HepG2 (cell line): ENCODE data around the gene RRAS. TPM values are rescaled to one million over a fixed set of nuclear protein-coding genes. Genes with fewer than 3 reads are reported as not detected.

Experiments
- ELF3 ChIP-seq: IDR thresholded peaks from 2 replicates; pipeline ENCODE4 v1.6.1; 2016; ENCODE audit warnings: missing genetic modification reagents, missing compliant biosample characterization
- GLI4 ChIP-seq: sonication (generic); formaldehyde crosslinking; IDR thresholded peaks from 2 replicates; pipeline ENCODE4 v1.5.1; 2020; ENCODE audit warnings: missing genetic modification reagents, mild to moderate bottlenecking, moderate library complexity, borderline replicate concordance
- HOXA7 ChIP-seq: sonication (generic); formaldehyde crosslinking; IDR thresholded peaks from 2 replicates; pipeline ENCODE4 v1.8.1; 2022; ENCODE audit warnings: mild to moderate bottlenecking, missing genetic modification reagents, moderate library complexity
- JUN ChIP-seq: sonication (generic); formaldehyde crosslinking; IDR thresholded peaks from 2 replicates; pipeline ENCODE4 v1.4.0; 2020; ENCODE audit warnings: mild to moderate bottlenecking, missing genetic modification reagents
- NRL ChIP-seq: sonication (generic); formaldehyde crosslinking; IDR thresholded peaks from 2 replicates; pipeline ENCODE4 v1.5.0; 2020; ENCODE audit warnings: missing genetic modification reagents, mild to moderate bottlenecking, moderate library complexity, borderline replicate concordance
- POLR2AphosphoS5 ChIP-seq: IDR thresholded peaks from 2 replicates; pipeline ENCODE4 v1.6.1; 2012; ENCODE audit warnings: low read depth, low read length
- RXRB ChIP-seq: IDR thresholded peaks from 2 replicates; pipeline ENCODE4 v1.6.1; 2016; ENCODE audit warnings: borderline replicate concordance, missing genetic modification reagents, missing compliant biosample characterization
- TBP ChIP-seq: sonication (generic); formaldehyde crosslinking; IDR thresholded peaks from 2 replicates; pipeline ENCODE4 v1.5.0; 2020; ENCODE audit warnings: missing genetic modification reagents
- YY1 ChIP-seq: IDR thresholded peaks from 2 replicates; pipeline ENCODE4 v1.6.1; 2011; ENCODE audit warnings: low read length, low read depth, moderate library complexity, mild to moderate bottlenecking; ENCODE audit not compliant: insufficient read depth, insufficient replicate concordance
- ZNF12 ChIP-seq: sonication (generic); formaldehyde crosslinking; IDR thresholded peaks from 2 replicates; pipeline ENCODE4 v1.5.0; 2020; ENCODE audit warnings: missing genetic modification reagents
- ZNF775 ChIP-seq: sonication (generic); formaldehyde crosslinking; IDR thresholded peaks from 2 replicates; pipeline ENCODE4 v1.4.0; 2020; ENCODE audit warnings: missing genetic modification reagents, mild to moderate bottlenecking, moderate library complexity, borderline replicate concordance
- polyA plus RNA-seq, 8 experiments: library from polyadenylated mRNA; depleted of rRNA in 3 of 8; stranded (reverse) in 7 of 8; unstranded in 1 of 8; fragments of >200 nt; fragmentation: Illumina TruSeq in 4 of 8; extraction: Trizol in 4 of 8; gene quantifications; 2 replicates each; pipeline versions ENCODE4 v1.2.1 to v1.2.3, GENCODE V29; 2011 to 2016; ENCODE audit warnings: low read depth in 4 of 8, missing spikeins in 1 of 8, mixed read lengths in 1 of 8; ENCODE audit not compliant: insufficient read depth in 1 of 8
- total RNA-seq, 5 experiments: library from RNA; depleted of rRNA; stranded (reverse); fragments of >200 nt; fragmentation: Illumina TruSeq; extraction: Trizol; gene quantifications; 2 replicates each; pipeline ENCODE4 v1.2.3, GENCODE V29; 2016; ENCODE audit warnings: low read depth in 1 of 5
- TF ChIP-seq, protein P1 (sequence below): sonication (generic); formaldehyde crosslinking; IDR thresholded peaks from 2 replicates; pipeline ENCODE4 v1.8.0; 2022; ENCODE audit warnings: mild to moderate bottlenecking, missing genetic modification reagents; ENCODE audit not compliant: insufficient replicate concordance
- TF ChIP-seq, protein P2 (sequence below): sonication (generic); formaldehyde crosslinking; IDR thresholded peaks from 2 replicates; pipeline ENCODE4 v1.4.0; 2020; ENCODE audit warnings: missing genetic modification reagents
- TF ChIP-seq, protein P3 (sequence below): sonication (generic); formaldehyde crosslinking; IDR thresholded peaks from 2 replicates; pipeline ENCODE4 v1.9.0; 2022; ENCODE audit warnings: missing genetic modification reagents, mild to moderate bottlenecking, borderline replicate concordance
- TF ChIP-seq, protein P4 (sequence below): sonication (generic); formaldehyde crosslinking; IDR thresholded peaks from one replicate; pipeline ENCODE4 v1.5.1; 2020; ENCODE audit warnings: mild to moderate bottlenecking, missing genetic modification reagents; ENCODE audit errors: not compliant biosample characterization

The RRAS gene
- total and polyA plus RNA-seq, 2 of the 13 experiments (the other 11 are each of a cell fraction or from before 2014, with no cell fraction given), result 1.5 to 12.0 TPM

DNA sequence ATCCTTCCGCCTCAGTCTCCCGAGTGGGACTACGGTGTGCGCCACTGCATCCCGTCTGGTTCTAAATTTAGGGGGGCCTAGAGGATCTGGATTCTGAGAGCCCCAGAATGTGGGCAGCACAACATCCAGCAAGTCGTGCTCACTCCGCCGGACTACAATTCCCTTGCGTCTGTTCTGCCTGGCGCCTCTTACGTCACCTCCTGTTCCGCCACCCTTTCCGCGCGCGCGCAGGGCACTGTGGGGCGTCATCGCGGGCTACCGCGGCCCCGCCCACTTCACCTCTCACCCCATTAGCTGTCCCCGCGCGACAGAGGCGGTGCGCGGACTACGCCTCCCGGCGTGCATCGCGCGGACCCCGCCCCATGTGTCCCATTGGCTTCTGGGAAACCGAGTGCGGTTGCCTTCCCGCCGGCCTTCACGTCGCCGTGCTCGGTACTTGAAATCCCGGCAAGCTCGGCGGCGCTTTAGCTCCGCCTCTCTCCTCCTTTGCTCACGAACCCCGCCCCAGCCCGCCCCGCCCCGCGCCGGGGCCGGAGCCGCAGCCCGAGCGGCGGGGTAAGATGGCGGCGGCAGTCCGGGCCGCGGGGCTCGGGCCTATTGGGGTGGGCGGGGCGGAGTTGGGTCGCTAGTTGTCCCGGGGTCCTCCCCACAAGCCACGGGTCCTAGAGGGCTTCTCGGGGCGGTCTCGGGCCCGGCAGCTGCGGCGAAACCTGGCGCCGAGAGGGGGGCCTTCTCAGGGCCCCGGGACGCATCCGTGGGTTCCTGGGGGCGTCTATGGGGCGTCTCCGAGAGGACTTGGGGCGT is 1.9 kb upstream of the RRAS start, which contains the start of gene SCAF1 (continued):
- TF ChIP-seq, protein P1, sequence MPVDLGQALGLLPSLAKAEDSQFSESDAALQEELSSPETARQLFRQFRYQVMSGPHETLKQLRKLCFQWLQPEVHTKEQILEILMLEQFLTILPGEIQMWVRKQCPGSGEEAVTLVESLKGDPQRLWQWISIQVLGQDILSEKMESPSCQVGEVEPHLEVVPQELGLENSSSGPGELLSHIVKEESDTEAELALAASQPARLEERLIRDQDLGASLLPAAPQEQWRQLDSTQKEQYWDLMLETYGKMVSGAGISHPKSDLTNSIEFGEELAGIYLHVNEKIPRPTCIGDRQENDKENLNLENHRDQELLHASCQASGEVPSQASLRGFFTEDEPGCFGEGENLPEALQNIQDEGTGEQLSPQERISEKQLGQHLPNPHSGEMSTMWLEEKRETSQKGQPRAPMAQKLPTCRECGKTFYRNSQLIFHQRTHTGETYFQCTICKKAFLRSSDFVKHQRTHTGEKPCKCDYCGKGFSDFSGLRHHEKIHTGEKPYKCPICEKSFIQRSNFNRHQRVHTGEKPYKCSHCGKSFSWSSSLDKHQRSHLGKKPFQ, result no peak
- TF ChIP-seq, protein P2, sequence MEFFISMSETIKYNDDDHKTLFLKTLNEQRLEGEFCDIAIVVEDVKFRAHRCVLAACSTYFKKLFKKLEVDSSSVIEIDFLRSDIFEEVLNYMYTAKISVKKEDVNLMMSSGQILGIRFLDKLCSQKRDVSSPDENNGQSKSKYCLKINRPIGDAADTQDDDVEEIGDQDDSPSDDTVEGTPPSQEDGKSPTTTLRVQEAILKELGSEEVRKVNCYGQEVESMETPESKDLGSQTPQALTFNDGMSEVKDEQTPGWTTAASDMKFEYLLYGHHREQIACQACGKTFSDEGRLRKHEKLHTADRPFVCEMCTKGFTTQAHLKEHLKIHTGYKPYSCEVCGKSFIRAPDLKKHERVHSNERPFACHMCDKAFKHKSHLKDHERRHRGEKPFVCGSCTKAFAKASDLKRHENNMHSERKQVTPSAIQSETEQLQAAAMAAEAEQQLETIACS (CRISPR knock-in tag), result no peak
- TF ChIP-seq ZNF775 (CRISPR knock-in tag) (no peak), RXRB (CRISPR knock-in tag) (peak; percentile 99), ZNF12 (CRISPR knock-in tag) (no peak), NRL (CRISPR knock-in tag) (0 out of 2 replicates have a peak, but pooled peaks have one; percentile 9), HOXA7 (CRISPR knock-in tag) (no peak), YY1 (peak; percentile 95), TBP (CRISPR knock-in tag) (peak; percentile 87; the same call in 1 of the 2 replicates), ELF3 (CRISPR knock-in tag) (peak; percentile 68; the same call in 1 of the 2 replicates), POLR2AphosphoS5 (peak; percentile 77), JUN (CRISPR knock-in tag) (no peak), GLI4 (CRISPR knock-in tag) (0 out of 2 replicates have a peak, but pooled peaks have one; percentile 21)
- TF ChIP-seq, protein P3, sequence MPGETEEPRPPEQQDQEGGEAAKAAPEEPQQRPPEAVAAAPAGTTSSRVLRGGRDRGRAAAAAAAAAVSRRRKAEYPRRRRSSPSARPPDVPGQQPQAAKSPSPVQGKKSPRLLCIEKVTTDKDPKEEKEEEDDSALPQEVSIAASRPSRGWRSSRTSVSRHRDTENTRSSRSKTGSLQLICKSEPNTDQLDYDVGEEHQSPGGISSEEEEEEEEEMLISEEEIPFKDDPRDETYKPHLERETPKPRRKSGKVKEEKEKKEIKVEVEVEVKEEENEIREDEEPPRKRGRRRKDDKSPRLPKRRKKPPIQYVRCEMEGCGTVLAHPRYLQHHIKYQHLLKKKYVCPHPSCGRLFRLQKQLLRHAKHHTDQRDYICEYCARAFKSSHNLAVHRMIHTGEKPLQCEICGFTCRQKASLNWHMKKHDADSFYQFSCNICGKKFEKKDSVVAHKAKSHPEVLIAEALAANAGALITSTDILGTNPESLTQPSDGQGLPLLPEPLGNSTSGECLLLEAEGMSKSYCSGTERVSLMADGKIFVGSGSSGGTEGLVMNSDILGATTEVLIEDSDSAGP (CRISPR knock-in tag), result peak; percentile 77
- TF ChIP-seq, protein P4, sequence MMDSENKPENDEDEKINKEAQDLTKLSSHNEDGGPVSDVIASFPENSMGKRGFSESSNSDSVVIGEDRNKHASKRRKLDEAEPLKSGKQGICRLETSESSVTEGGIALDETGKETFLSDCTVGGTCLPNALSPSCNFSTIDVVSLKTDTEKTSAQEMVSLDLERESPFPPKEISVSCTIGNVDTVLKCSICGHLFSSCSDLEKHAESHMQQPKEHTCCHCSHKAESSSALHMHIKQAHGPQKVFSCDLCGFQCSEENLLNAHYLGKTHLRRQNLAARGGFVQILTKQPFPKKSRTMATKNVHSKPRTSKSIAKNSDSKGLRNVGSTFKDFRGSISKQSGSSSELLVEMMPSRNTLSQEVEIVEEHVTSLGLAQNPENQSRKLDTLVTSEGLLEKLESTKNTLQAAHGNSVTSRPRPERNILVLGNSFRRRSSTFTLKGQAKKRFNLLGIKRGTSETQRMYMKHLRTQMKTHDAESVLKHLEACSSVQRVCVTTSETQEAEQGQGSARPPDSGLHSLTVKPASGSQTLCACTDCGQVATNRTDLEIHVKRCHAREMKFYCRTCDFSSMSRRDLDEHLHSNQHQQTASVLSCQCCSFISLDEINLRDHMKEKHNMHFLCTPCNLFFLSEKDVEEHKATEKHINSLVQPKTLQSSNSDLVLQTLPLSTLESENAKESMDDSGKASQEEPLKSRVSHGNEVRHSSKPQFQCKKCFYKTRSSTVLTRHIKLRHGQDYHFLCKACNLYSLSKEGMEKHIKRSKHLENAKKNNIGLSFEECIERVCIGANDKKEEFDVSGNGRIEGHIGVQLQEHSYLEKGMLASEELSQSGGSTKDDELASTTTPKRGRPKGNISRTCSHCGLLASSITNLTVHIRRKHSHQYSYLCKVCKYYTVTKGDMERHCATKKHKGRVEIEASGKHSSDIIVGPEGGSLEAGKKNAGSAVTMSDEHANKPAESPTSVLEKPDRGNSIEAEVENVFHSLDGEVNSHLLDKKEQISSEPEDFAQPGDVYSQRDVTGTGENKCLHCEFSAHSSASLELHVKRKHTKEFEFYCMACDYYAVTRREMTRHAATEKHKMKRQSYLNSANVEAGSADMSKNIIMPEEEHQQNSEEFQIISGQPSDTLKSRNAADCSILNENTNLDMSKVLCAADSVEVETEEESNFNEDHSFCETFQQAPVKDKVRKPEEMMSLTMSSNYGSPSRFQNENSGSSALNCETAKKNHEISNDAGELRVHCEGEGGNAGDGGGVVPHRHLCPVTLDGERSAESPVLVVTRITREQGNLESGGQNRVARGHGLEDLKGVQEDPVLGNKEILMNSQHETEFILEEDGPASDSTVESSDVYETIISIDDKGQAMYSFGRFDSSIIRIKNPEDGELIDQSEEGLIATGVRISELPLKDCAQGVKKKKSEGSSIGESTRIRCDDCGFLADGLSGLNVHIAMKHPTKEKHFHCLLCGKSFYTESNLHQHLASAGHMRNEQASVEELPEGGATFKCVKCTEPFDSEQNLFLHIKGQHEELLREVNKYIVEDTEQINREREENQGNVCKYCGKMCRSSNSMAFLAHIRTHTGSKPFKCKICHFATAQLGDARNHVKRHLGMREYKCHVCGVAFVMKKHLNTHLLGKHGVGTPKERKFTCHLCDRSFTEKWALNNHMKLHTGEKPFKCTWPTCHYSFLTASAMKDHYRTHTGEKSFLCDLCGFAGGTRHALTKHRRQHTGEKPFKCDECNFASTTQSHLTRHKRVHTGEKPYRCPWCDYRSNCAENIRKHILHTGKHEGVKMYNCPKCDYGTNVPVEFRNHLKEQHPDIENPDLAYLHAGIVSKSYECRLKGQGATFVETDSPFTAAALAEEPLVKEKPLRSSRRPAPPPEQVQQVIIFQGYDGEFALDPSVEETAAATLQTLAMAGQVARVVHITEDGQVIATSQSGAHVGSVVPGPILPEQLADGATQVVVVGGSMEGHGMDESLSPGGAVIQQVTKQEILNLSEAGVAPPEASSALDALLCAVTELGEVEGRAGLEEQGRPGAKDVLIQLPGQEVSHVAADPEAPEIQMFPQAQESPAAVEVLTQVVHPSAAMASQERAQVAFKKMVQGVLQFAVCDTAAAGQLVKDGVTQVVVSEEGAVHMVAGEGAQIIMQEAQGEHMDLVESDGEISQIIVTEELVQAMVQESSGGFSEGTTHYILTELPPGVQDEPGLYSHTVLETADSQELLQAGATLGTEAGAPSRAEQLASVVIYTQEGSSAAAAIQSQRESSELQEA (CRISPR knock-in tag), result peak; percentile 26
